Upper lobe of right lung (tissue), 1 donor: ENCODE results near the gene RPS6KA3. TPM values are rescaled to one million over a fixed set of nuclear protein-coding genes. Genes with fewer than 3 reads are reported as not detected.

ENCODE experiments used
- ATAC-seq: fragments of 200-7000 bp; cut with Tn5 transposase; one replicate; pipeline ENCODE4 v1.9.1; 2020; ENCODE audit warnings: mild to moderate bottlenecking, moderate library complexity
- DNase-seq: peaks from one replicate; pipeline ENCODE4 v3.0.0-alpha.2; 2020
- H3K27ac ChIP-seq: fragments of 200-600 bp; one replicate; pipeline ENCODE4 v1.8.0; 2022
- H3K27me3 ChIP-seq: fragments of 200-600 bp; one replicate; pipeline ENCODE4 v1.8.0; 2022; ENCODE audit warnings: mild to moderate bottlenecking
- H3K36me3 ChIP-seq: fragments of 200-600 bp; one replicate; pipeline ENCODE4 v1.8.0; 2022
- H3K4me1 ChIP-seq: fragments of 200-600 bp; one replicate; pipeline ENCODE4 v1.8.0; 2022
- H3K4me3 ChIP-seq: fragments of 200-600 bp; one replicate; pipeline ENCODE4 v1.8.0; 2022; ENCODE audit warnings: mild to moderate bottlenecking
- H3K9me3 ChIP-seq: fragments of 200-600 bp; one replicate; pipeline ENCODE4 v1.8.0; 2022
- CTCF ChIP-seq: fragments of 200-600 bp; IDR thresholded peaks from one replicate; pipeline ENCODE4 v1.8.0; 2022; ENCODE audit warnings: antibody characterized with exemption
- intact Hi-C: fragments of 100-400 bp; cut with DNase I; formaldehyde crosslinking; loops from one replicate; pipeline ENCODE4 v1.11.0; 2022
- total RNA-seq: library from RNA; stranded (reverse); fragmentation: NEBNext Ultra II Directional; extraction: Animal tissue kit (Norgen Biotek cat#: 25700); gene quantifications from one replicate; pipeline ENCODE4 v1.2.1, GENCODE V29; 2021
- donor health status: DM: no; HTN: yes; CAD: no; lungs with severe emphysema.

Gene RPS6KA3
- total RNA-seq, 1 donor from 2014 or later = 70.5 TPM

DNA sequence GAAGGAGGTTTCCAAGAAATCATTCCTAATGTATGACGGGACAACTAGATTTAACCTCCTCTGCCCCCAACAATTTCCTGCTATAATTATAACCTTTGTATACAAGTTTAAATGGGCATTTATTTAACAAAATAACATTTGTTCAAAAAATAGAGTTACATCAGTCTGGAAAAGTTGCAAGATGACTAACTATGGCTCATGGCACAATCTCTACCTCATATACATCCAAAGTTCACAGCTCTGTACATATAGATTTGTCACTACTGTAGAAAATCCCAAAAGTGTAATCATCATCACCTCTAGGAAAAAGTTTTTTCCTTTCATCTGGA is 3.8 kb upstream of the RPS6KA3 start:
- Histone ChIP-seq H3K9me3 (no peaks in the 10 kb centered on the region), H3K36me3 (no peaks in the 10 kb centered on the region), H3K4me1 (no peaks in the 10 kb centered on the region), H3K4me3 (no peak overlapping the region), H3K27me3 (no peaks in the 10 kb centered on the region), H3K27ac (no peak overlapping the region)
- ATAC-seq = no peak
- TF ChIP-seq CTCF = no peak
- intact Hi-C loops = no loop called here
- no peak for DNase-seq

- Histone ChIP-seq H3K36me3 (no peaks in the 10 kb centered on the region), H3K27me3 (no peaks in the 10 kb centered on the region), H3K27ac (no peak overlapping the region), H3K4me1 (no peaks in the 10 kb centered on the region), H3K4me3 (no peak overlapping the region), H3K9me3 (no peaks in the 10 kb centered on the region)
- intact Hi-C loops = no loop called here
- ATAC-seq (no peak), DNase-seq (no peak)
- TF ChIP-seq CTCF = no peak
Measured at GRCh38 chrX:20269848-20270561, 3.3 kb upstream of the RPS6KA3 start.

GRCh38 chrX:20267931-20268701 is 1.4 kb upstream of the RPS6KA3 start:
- Histone ChIP-seq H3K36me3 (no peaks in the 10 kb centered on the region), H3K4me1 (peaks cover 10% of the 10 kb centered on the region), H3K4me3 (peak overlapping the region; percentile 60), H3K9me3 (no peaks in the 10 kb centered on the region), H3K27me3 (no peaks in the 10 kb centered on the region), H3K27ac (peak overlapping the region; percentile 81)
- intact Hi-C loops = no loop called here
- no peak for TF ChIP-seq CTCF
- DNase-seq (peak; percentile 74), ATAC-seq (peak; percentile 50)

DNA sequence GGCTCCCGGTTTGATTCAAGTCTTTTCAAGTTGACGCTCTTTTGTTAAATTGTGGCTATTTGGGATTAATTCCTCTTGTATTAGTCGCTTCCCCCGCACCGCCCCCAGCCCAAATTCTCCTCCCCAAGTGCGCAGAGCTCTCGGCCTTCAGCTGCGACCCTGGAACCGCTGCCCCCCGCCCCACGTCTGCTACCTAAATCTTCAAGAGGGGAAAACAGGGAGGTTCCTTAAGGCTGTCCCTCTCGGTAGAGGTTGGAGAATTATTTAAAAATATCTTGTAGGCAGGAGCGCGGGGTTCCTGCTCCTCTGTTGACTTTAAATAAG is 860 bp upstream of the RPS6KA3 start:
- peak overlapping the region; percentile 60 for H3K4me3 ChIP-seq
- H3K9me3 ChIP-seq = no peaks in the 10 kb centered on the region
- H3K36me3 ChIP-seq = no peaks in the 10 kb centered on the region
- H3K27me3 ChIP-seq = no peaks in the 10 kb centered on the region
- ATAC-seq = no peak
- intact Hi-C loops = no loop called here
- no peak for TF ChIP-seq CTCF
- peak overlapping the region; percentile 81 for H3K27ac ChIP-seq
- DNase-seq = no peak
- peaks cover 15% of the 10 kb centered on the region for H3K4me1 ChIP-seq

GRCh38 chrX:20265726-20266681 is 705 bp downstream of the RPS6KA3 start:
- ATAC-seq = peak; percentile 1

More at GRCh38 chrX:20265726-20266681, 705 bp downstream of the RPS6KA3 start:
- H3K9me3 ChIP-seq = no peaks in the 10 kb centered on the region
- H3K4me3 ChIP-seq = peak overlapping the region; percentile 60
- TF ChIP-seq CTCF = no peak
- no peaks in the 10 kb centered on the region for H3K36me3 ChIP-seq
- H3K4me1 ChIP-seq = peaks cover 16% of the 10 kb centered on the region
- H3K27ac ChIP-seq = peak overlapping the region; percentile 81
- H3K27me3 ChIP-seq = no peaks in the 10 kb centered on the region
- intact Hi-C loops = no loop called here
- peak; percentile 68 for DNase-seq
